ENCODE results near the gene CCIN. TPM values are rescaled to one million over a fixed set of nuclear protein-coding genes. Genes with fewer than 3 reads are reported as not detected.

CCIN gene
- total and polyA plus RNA-seq, 9 of the 15 experiments (the other 6 are each of a cell fraction or from before 2014, with no cell fraction given): not detected

- TF ChIP-seq ZNF217 (CRISPR knock-in tag; IDR thresholded peaks at IDR 0.05): no peak
- TF ChIP-seq, protein P1, sequence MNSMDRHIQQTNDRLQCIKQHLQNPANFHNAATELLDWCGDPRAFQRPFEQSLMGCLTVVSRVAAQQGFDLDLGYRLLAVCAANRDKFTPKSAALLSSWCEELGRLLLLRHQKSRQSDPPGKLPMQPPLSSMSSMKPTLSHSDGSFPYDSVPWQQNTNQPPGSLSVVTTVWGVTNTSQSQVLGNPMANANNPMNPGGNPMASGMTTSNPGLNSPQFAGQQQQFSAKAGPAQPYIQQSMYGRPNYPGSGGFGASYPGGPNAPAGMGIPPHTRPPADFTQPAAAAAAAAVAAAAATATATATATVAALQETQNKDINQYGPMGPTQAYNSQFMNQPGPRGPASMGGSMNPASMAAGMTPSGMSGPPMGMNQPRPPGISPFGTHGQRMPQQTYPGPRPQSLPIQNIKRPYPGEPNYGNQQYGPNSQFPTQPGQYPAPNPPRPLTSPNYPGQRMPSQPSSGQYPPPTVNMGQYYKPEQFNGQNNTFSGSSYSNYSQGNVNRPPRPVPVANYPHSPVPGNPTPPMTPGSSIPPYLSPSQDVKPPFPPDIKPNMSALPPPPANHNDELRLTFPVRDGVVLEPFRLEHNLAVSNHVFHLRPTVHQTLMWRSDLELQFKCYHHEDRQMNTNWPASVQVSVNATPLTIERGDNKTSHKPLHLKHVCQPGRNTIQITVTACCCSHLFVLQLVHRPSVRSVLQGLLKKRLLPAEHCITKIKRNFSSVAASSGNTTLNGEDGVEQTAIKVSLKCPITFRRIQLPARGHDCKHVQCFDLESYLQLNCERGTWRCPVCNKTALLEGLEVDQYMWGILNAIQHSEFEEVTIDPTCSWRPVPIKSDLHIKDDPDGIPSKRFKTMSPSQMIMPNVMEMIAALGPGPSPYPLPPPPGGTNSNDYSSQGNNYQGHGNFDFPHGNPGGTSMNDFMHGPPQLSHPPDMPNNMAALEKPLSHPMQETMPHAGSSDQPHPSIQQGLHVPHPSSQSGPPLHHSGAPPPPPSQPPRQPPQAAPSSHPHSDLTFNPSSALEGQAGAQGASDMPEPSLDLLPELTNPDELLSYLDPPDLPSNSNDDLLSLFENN (IDR thresholded peaks at IDR 0.05; ENCODE audit: low read depth in 2 of 2, low read length in 2 of 2): 0 out of 4 replicates have a peak, but pooled peaks of 1 of the 2 experiments have one; percentile 13
- TF ChIP-seq, protein P2, sequence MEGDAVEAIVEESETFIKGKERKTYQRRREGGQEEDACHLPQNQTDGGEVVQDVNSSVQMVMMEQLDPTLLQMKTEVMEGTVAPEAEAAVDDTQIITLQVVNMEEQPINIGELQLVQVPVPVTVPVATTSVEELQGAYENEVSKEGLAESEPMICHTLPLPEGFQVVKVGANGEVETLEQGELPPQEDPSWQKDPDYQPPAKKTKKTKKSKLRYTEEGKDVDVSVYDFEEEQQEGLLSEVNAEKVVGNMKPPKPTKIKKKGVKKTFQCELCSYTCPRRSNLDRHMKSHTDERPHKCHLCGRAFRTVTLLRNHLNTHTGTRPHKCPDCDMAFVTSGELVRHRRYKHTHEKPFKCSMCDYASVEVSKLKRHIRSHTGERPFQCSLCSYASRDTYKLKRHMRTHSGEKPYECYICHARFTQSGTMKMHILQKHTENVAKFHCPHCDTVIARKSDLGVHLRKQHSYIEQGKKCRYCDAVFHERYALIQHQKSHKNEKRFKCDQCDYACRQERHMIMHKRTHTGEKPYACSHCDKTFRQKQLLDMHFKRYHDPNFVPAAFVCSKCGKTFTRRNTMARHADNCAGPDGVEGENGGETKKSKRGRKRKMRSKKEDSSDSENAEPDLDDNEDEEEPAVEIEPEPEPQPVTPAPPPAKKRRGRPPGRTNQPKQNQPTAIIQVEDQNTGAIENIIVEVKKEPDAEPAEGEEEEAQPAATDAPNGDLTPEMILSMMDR (IDR thresholded peaks at IDR 0.05 in 2 of 3, conservative IDR thresholded peaks at IDR 0.05 in 1 of 3; ENCODE audit: insufficient read depth in 2 of 3, low read depth in 1 of 3, low read length in 3 of 3): peak; percentile 31 to 50 (median 49)
- TF ChIP-seq BHLHE40 (IDR thresholded peaks at IDR 0.05; ENCODE audit: low read length): peak; percentile 87
- TF ChIP-seq BDP1 (IDR thresholded peaks at IDR 0.05; ENCODE audit: insufficient read depth, insufficient read length): no peak
- no peak for TF ChIP-seq ESRRB (CRISPR knock-in tag; IDR thresholded peaks at IDR 0.05; ENCODE audit: borderline replicate concordance)
- TF ChIP-seq ASH1L (IDR thresholded peaks at IDR 0.05; ENCODE audit: borderline replicate concordance, low read depth, partially characterized antibody): peak; percentile 75
- peak; percentile 69 for TF ChIP-seq USF2 (CRISPR knock-in tag; IDR thresholded peaks at IDR 0.05)
- no peak for TF ChIP-seq ZNF561 (CRISPR knock-in tag; conservative IDR thresholded peaks at IDR 0.05)
- no peak for TF ChIP-seq ATF1 (CRISPR knock-in tag; IDR thresholded peaks at IDR 0.05)
- TF ChIP-seq ATF1 (tag; IDR thresholded peaks at IDR 0.05): peak; percentile 63
- peak; percentile 34; the same call in 1 of the 2 replicates for TF ChIP-seq SMAD4 (CRISPR knock-in tag; conservative IDR thresholded peaks at IDR 0.05)
- TF ChIP-seq SMARCB1 (IDR thresholded peaks at IDR 0.05; ENCODE audit: insufficient read length, low read depth): no peak
- TF ChIP-seq TEAD4 (IDR thresholded peaks at IDR 0.05; ENCODE audit: low read length): no peak
- TF ChIP-seq TEAD4 (CRISPR knock-in tag; IDR thresholded peaks at IDR 0.05; ENCODE audit: borderline replicate concordance): no peak
- TF ChIP-seq, protein P3, sequence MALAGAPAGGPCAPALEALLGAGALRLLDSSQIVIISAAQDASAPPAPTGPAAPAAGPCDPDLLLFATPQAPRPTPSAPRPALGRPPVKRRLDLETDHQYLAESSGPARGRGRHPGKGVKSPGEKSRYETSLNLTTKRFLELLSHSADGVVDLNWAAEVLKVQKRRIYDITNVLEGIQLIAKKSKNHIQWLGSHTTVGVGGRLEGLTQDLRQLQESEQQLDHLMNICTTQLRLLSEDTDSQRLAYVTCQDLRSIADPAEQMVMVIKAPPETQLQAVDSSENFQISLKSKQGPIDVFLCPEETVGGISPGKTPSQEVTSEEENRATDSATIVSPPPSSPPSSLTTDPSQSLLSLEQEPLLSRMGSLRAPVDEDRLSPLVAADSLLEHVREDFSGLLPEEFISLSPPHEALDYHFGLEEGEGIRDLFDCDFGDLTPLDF (CRISPR knock-in tag; IDR thresholded peaks at IDR 0.05): no peak
- TF ChIP-seq RCOR1 (IDR thresholded peaks at IDR 0.05; ENCODE audit: borderline replicate concordance in 1 of 2, low read depth in 2 of 2, low read length in 2 of 2): no peak
- no peak for TF ChIP-seq HDAC6 (IDR thresholded peaks at IDR 0.05; ENCODE audit: low read depth, low read length)
- no peak for TF ChIP-seq PURB (CRISPR knock-in tag; IDR thresholded peaks at IDR 0.05; ENCODE audit: low read depth)
- TF ChIP-seq TARDBP (IDR thresholded peaks at IDR 0.05): no peak
- no peak for TF ChIP-seq ZFP1 (CRISPR knock-in tag; IDR thresholded peaks at IDR 0.05)
Measured at GRCh38 chr9:36190388-36191289, 21.5 kb downstream of the CCIN start, which contains the start of gene CLTA (continued).

Data from K562 (cell line).